ENCODE data around the gene RGL4.
"Not testable (repeated sequence)": the region's sequence is repeated elsewhere in the genome, so short reads cannot be mapped to it uniquely, and the experiment has no call there.

RGL4 gene, protein sequence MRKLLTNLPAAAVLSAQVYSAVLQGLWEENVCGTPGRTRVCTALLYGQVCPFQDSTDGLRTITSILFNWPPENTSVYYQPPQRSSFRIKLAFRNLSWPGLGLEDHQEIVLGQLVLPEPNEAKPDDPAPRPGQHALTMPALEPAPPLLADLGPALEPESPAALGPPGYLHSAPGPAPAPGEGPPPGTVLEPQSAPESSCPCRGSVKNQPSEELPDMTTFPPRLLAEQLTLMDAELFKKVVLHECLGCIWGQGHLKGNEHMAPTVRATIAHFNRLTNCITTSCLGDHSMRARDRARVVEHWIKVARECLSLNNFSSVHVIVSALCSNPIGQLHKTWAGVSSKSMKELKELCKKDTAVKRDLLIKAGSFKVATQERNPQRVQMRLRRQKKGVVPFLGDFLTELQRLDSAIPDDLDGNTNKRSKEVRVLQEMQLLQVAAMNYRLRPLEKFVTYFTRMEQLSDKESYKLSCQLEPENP

DNA sequence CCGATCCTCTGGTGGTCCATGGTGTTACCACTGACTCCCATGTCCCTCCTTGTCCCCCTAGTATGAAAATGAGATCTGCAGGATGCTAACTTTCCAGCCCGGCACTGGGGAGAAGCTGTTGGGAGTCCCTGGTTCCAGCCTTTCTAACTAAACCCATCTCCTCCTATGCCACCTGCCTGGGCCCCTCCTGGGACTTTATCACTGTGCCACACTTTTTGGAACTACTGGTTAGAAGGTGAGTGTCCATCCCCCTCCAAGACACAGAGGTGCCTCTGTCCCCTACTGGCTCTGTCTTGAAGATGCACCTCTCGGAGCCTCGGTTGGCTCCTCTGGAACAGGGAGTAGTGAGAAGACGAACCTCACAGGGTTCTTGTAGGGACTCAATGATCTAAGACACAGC is at the start of gene RGL4:
Gene RGL4 (plus strand): TSS at position 301 of the 400 bp plus-strand sequence. CDS start 1,018 bp downstream, outside the sequence.
- no peak for DNase-seq

DNA sequence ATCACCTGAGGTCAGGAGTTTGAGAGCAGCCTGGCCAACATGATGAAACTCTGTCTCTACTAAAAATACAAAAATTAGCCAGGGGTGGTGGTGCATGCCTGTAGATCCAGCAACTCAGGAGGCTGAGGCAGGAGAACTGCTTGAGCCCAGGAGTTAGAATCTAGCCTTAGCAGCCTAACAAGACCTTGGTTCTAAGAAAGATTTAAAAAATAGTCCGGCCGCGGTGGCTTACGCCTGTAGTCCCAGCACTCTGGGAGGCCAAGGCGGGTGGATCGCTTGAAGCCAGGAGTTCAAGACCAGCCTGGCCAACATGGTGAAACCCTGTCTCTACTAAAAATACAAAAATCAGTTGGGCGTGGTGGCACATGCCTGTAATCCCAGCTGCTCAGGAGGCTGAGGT is 44.3 kb upstream of the RGL4 start:
- not testable (repeated sequence) for DNase-seq

DNA sequence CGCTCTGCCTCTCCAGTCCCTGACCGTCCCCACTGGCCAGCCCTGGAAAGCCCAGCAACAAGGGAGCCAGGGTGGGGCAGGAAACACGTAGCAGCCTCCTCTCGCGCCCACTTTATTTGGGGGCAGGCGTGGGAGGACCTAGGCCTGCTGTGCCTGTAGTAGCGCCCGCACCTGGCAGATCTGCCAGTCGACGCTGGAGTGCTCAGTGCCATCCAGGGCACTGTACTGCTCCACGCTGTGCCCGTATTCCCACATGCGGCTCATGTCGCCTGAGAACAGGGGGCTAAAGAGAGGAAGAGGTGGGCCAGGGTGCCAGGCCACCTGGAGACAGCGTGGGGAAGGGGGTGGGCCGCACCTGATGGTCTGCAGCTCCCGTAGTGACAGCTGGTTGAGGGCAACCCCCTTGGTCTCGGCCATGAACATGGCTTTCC is 41.7 kb upstream of the RGL4 start:
- no peak for DNase-seq

DNA sequence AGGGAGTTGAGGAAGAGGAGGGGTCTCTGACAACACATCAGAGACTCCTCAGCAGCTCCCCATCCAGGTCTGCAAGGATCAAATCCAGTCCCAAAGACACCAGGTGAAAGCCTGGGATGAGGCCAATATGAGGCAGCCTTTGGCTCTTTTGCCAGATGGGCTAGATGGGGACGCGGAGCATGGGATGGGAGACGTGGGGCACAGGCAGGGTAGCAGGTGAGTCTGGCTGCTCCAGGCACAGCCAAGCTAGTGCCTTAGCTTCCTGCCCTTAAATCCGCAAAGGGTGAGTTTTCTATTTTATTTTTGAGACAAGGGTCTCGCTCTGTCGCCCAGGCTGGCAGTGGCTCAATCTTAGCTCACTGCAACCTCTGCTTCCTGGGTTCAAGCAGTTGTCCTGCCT is 39.1 kb upstream of the RGL4 start:
- no peak for DNase-seq

DNA sequence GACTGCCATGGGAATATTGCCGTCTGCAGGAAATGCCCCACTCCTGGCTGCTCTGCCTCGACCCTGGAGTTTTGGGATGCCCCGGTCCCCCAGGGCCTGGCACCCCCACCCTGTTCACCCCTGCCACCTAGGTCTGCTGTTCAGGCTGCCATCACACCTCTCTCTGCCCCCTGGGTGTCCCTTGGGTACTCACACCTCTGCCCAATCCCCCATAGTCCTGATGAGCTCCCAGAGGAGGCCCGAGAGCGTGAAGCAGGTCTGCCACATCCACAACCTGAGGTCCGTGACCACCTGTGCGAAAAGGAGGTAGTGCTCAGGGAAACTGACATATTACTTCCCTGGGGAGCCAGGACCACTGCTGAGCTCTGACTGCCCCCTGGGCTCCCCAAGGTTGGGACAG is 38.5 kb upstream of the RGL4 start:
- no peak for DNase-seq

DNA sequence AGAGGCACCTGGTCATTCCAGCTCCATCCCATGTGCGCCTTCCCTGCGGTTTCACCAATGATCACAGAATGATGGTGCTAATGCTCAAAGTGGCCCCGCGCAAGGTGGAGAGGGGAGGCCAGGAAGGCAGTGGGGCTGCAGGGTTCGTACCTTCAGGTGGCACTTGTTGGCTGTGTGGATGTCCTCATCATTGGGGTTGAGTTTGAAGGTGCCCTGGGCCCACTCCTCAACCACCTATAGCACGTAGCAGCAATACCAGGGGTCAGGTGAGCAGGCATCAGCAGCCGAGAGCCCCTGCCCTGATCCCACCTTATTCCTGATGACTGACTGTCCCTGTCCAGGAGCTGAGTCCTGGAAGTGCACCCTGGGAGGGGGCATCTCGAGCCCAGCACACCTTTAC is 38.1 kb upstream of the RGL4 start:
- DNase-seq = no peak

DNA sequence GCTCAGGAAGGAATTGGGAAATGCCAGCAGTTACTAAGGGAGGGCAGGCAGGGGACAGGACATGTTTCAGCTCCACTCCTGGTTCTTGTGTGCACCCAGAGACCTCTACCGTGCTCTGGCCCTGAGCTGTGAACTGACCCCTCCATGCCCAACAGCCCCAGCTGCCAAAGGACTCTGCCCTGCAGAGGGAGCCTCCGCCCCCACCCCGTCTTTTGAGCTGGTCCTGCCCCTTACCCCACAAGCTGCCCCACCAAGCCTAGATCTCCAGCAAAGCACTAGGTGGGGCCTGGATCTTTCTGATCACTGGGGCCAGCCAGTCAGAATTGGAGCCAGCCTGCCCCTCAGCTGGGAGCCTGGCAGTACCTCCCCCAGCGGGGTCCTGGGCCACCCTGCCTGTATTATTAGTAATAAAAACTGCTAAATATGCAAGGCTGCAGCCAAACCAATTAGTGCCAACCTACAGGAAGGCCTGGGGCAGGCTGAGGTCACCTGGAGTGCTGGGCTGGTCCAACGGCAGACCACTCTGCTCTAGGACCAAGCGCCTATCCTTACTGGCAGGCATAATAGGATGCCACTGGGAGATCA is 34.8 kb upstream of the RGL4 start:
- DNase-seq = no peak

DNA sequence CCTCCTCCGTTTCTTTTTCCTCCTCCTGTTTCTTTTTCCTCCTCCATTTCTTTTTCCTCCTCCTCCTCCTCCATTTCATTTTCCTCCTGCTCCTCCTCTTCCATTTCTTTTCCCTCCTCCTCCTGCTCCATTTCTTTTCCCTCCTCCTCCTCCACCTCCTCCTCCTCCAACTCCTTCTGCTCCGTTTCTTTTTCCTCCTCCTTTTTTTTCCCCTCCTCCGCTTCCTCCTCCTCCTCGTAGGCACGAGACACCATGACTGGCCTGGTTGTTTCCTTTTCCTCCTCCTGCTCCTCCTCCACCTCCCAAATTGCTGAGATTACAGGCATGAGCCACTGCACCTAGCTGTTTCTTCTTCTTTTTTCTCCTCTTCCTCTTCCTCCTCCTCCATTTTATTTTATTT is 33.1 kb upstream of the RGL4 start:
- no peak for DNase-seq

DNA sequence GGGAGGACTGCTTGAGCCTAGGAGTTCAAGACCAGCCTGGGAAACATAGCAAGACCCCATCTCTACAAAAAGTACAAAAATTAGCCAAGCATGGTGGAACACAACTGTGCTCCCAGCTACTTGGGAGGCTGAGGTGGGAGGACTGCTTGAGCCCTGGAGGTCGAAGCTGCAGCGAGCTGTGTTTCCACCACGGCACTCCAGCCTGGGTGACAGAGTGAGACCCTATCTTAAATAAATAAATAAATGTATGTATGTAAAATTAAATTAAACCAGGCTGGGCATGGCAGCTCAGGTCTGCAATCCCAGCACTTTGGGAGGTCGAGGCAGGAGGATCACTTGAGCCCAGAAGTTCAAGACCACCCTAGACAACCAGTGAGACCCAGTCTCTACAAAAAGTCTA is 30.4 kb upstream of the RGL4 start:
- not testable (repeated sequence) for DNase-seq

DNA sequence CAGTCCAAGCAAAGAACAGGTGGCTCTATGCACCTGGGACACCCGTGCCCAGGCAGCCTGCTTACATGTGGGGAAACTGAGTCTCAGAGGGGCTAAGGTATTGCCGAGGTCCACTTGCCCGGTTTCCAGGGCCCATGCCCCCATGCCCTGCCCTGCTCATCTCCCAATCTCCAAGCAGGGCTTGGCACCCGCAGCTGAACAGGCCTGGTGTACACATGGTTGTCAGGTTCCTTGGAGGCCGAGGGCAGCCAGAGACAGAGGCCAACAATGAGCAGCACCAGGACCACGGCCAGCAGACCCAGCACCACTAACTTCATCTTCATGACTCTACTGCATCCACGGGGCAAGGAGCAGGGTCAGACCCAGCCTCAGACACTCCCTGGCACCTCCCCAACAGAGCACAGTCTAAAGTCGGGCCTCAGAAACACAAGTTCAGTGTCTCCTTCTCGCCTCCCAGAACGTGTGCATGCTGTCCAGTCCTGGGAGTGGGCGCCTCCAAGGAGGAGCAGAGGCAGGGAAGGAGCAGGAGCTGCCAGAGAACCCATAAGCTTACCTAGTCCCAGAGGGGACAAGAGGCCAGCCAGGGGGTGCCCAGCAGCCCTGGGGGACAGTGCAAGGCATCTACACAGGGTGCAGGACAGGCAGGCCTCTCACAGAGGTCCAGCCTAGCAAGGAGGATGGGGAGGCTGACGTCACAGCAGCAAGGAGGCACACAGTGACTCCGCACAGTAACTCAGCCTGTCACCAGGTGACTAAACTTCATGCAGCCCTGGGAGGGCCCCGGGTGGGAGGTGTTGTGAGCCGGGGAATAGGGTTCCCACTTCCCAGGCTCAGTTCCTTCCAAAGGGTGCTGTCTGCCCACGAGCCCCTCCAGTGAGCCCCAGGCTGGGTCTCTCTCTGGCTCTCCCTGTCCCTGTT is 20.2 kb upstream of the RGL4 start:
- no peak for DNase-seq

DNA sequence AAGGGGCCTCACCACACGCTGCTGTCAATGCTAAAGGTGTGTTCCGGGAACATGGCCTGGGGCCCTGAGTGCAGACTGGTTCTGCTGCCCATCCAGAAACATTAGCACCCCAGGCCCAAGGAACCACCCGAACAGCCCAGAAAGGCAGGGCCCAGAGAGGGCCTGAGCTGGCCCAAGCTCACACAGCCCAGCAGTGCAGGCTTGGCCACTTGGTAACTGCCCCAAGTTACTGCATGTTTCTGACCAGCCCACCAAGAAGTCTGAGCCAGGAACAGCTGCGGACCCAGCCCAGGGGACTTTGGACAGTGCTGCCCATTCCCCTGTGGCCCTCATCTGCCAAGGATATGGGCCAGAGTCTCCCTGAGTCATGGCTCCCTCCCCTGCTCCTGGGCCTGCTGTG is 19.4 kb upstream of the RGL4 start:
- not testable (repeated sequence) for DNase-seq

DNA sequence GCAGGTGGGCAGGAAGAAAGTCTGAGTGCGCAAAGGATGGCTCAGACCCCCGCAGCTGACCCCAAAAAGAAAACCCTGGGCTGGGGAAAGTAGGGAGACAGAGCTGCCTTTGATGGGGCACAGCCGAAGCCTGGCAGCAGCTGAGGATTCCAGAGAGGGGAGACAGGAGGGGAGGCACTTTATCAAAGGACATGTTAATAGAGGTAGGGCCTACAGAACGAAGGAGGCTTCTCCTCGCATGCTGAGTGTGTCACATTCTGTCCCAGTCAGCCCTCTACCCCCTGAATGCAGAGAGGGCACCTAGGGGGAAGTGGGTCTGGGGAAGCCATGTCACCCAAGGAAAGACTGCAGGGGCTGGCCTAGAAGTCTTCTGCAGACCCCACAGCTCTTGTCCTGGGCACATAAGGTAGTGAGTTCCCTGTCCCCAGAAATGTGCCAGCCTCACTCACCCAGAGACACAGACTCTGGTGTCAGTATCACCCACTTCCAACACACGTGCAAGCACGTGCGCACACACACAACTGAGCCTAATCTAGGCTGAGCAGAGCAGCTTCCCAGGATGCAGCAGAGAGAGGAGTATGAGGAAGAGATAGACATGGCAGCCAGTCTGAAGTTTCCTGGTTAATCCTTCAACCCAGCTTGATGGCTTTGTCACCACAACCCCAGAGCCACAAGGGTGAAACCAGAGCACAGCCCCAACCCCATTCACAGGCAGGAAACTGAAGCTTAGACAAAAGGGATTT is 18.3 kb upstream of the RGL4 start:
- not testable (repeated sequence) for DNase-seq

DNA sequence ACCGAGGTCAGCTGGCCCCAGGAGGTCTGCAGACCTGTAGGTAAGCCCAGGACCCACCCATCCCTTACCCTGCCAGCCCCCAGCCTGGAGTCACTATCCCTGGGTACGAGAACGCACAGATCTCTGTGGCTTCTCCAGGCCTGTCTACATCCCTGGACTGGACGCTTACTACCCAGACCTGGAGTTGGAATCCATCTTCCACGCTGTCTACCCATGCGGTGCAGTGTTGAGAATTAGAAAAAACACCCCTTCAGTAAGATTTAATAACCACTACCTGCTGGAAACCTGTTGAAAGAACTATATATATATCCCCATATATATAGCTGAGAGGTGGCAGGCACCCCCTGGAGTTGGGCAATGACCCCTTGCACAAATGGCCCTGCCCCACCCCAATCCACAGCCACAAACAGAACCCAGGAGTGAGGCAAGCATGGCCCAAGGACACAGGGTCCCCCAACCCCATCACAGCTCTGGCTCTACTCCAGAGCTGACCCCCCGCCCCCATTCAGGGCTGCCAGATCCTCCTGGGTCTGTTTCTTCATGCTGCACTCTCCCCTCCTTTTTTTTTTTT is 17.7 kb upstream of the RGL4 start:
- DNase-seq = no peak

DNA sequence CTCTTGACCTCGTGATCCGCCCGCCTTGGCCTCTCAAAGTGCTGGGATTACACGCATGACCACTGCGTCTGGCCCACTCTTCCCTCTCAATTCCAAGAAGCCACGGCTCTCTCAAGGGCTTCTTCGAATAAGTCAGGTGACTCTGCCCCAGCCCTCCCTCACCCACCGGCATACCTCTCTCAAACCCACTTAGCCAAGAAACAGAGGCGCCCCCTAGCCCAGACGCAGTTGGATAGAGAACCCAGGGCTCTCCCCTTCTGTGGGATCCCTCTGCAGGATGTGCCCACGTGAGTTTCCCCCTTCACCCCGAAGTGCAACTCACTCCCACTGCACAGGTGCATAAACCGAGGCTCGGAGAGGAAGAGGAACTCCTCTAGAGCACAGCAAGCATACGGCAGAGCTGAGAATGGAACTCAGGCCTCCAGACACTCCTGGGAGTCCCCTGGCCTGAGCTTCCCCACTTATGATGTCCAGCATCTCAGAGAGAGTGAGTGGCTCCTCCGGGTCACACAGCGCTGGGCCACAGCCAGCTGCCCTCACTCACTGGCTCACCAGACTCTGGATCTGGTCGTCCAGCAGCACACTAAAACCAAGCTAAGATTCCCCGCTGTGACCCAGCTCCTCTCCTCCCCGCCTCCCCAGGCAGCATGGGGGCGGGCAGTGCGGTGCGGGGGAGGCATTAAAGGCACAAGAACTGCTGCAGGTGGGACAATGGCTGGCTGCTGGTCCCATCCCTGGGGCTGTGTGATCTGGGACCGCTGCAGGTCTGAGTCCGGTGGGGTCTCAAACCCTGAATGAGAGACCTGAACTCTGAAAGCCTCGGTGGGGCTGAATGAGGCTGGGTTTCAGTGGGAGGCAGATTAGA is 16.8 kb upstream of the RGL4 start:
- DNase-seq = no peak

DNA sequence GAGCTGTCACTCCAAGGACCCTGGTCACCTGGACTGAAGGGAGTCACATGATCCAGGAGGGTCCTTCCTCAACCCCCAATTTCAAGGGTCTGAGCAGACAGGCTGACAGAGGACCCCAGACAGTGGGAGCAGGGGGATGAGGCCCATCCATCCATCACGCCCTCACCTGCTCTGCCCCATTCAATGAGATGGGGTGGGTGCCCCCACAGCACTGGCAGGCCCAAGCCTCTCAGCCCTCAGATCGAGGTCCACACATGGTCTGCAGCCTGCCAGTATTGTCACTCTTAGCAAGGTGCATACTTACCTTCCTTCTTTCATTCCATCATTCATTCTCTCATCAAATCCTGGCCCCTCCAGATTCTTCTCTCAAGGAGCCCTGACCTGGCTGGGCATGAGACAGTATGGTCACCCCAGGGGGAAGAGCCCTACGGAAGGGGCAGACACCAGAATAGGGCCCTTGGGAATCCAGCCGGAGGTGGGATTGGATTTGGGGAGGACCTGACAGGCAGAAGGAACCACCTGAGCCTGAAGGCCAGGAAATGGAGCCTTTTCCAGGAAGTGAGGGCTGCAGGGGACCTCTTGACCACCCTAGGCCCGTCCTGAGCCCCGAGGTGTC is 15.8 kb upstream of the RGL4 start:
- DNase-seq = not testable (repeated sequence)

DNA sequence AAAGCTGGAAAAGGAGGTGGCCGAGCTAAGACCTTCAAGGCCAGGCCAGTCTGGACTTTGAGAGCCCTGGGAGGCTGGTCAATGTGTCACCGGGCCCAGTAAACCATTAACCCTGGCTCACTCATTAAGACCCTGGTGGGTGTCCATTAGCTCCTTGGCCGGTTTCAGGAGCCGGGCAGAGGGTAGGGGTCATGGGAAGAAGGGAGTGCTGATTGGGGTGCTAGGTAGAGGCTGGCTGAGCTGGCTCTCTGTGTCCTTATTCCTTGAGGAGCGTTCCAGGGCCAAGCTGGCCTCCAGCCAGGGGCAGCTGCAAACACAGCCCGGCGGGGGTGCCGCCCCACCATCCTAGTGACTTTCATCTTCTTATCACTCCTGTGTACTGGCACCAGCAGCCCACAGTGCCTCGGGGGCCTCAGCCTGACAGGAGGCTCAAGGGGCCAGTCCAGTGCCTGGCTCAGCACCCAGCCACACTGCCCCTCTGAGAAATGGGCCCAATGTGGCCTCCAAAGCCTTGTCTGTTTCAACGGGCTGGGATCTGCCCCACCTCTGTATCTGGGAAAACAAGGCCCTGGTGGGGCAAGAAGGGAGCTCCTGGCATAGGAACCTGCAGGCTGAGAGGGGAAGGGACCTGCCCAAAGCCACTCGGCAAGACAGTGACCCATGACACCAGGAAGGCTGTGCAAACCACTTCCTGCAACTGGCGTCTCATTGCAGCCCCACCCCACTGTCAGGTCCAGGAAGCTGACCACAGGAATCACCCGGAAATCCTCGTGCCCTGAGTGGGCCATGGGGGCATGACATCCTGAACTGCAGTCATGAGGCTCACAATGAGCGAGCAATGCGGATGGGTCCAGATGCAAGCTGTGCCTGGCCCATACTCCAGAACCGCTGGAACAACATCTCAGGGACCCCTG is 15.1 kb upstream of the RGL4 start:
- DNase-seq = no peak

DNA sequence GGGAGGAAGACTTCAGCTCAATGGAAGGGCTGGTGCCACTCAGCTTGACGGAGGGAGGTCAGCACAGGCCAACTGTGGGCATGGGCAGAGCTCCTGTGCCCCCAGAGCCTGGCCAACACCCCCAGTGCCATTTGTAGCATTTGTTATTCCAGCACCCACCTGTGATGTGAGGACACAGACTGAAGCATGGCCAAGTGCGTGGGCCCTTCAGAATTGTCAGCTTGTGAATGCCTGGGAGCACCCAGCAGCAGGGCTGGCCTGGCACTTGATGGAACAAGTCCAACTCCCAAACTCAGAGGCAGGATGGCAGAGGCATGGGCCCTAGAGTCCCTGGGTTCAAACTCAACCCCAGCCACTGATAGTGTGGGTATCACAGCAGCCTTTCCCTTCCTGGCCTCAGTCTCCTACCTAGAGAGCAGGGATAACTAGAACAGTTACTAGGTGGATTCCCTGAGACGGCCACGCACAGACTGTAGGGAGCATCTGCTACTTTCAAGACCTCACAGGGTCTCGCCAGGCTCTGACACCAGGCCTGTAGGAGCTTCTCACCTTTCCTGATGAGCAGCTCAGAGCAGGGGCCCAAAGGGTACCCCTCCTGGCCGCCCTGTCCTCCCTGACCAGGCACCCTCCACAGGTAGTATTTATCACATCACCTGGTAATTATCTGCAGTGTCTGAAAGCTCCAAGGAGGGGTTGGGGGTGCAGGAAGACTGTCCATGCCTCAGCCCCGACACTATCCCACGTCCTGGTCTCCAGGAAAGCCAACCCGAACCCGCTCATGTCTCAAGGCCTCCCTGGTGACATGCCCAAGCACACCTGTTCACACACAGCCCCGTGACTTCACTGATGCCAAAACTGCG is 13.7 kb upstream of the RGL4 start:
- DNase-seq = not testable (repeated sequence)

DNA sequence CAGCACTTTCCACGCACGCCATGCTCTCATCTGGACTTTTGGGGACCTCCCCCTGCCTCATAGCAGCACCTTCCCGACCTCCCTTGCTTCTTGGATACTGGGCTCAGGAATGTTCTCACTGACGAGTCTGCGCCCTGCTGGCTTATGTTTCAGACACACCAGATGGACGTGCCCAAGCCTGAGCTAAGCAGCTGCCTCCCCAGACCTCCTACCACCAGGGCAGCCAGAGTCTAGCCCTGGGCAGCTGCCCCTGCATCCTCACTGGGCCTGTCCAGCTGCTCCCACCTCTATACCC is 13.2 kb upstream of the RGL4 start:
- DNase-seq = no peak

DNA sequence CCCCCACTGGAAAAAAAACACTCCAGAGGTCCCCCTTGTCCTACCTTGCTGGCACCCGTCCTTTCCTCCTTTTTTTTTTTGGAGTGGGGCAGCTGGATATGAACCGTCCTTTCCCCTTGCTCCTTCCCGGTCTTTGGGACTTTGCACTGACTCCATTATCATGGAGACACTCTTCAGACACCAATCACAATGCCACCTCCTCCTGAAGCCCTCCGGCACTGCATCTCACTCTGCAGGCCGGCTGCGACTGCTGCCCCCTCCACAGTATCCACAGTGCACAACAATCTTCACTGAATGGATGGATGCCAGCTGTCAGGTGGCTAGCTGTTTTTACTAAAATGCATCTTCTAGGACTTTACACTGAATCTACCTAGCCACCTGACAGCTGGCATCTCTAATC is 12.7 kb upstream of the RGL4 start:
- DNase-seq = no peak

Measured in stimulated activated CD4-positive, alpha-beta T cell treated with anti-CD3 and anti-CD28 coated beads, Interleukin-15, amount 100 ng/mL, for 24 hours (primary cell).